Measurements from ENCODE around the gene GCDH.

Gene GCDH

DNA sequence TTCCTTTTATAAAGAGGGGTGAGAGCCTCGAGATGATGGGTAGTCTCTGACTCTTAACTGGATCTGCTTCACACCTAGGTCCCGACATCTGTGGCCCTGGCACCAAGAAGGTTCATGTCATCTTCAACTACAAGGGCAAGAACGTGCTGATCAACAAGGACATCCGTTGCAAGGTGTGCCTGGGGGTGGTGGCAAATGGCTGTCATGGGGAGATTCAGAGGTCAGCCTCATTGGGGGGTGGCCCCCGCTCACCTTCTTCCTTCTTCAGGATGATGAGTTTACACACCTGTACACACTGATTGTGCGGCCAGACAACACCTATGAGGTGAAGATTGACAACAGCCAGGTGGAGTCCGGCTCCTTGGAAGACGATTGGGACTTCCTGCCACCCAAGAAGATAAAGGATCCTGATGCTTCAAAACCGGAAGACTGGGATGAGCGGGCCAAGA lies 49.0 kb downstream of the GCDH start:
- DNase-seq = no peak

DNA sequence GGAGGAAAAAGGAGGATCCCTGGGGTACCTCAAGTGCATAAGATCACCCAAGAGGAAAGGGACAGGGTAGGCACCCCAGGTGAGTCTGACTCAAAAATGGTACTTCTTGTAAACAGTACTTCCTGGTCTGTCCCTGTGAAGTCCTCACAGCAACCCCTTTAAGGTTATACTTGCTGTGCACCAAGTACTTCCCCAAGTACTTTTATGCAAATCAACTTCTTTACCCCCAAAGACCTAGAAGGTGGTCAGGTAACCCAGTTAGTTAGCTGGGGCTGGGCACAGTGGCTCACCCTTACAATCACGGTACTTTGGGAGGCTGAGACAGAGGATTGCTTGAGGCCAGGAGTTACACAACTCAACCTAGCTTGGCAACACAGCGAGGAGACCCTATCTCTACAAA lies 49.9 kb downstream of the GCDH start:
- DNase-seq = no peak

DNA sequence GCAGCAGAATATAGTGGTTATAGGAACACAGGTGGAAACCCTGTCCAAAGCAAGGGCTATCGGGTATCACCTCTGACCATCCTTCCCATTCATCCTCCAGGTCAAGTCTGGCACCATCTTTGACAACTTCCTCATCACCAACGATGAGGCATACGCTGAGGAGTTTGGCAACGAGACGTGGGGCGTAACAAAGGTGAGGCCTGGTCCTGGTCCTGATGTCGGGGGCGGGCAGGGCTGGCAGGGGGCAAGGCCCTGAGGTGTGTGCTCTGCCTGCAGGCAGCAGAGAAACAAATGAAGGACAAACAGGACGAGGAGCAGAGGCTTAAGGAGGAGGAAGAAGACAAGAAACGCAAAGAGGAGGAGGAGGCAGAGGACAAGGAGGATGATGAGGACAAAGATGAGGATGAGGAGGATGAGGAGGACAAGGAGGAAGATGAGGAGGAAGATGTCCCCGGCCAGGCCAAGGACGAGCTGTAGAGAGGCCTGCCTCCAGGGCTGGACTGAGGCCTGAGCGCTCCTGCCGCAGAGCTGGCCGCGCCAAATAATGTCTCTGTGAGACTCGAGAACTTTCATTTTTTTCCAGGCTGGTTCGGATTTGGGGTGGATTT lies 52.6 kb downstream of the GCDH start:
- no peak for DNase-seq

DNA sequence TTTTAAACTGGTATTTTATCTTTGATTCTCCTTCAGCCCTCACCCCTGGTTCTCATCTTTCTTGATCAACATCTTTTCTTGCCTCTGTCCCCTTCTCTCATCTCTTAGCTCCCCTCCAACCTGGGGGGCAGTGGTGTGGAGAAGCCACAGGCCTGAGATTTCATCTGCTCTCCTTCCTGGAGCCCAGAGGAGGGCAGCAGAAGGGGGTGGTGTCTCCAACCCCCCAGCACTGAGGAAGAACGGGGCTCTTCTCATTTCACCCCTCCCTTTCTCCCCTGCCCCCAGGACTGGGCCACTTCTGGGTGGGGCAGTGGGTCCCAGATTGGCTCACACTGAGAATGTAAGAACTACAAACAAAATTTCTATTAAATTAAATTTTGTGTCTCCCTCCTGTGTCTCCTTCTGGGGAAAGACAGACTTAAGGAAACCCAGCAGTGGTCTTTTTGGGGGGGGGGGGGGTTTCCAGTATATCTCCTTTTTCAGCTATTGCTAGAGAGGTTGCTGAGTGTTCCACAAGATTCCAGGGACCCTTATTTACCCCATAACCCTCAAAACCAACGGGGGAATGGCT lies 53.2 kb downstream of the GCDH start:
- no peak for DNase-seq

DNA sequence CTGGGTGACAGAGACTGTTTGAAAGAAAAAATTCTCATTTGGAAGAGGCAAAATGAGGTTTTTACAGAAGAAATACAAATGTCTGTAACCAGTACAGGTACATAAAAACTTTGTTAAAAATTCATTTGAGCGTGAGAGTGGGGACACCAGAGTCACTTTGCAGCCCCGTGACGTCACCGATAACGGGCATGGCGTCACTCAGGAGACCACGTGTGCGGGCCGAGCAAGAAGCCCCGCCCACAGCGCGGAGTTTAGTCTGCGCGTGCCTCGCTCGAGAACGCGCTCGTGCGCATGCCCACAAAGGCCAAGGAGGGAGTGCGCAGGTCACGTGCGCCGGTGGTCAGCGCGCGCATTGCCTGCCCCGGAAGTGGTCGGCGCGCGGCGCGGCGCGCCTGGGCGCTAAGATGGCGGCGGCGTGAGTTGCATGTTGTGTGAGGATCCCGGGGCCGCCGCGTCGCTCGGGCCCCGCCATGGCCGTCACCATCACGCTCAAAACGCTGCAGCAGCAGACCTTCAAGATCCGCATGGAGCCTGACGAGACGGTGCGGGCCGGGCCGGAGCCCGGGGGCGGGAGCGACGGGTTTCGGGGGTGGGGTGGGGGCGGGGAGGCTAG lies 54.6 kb downstream of the GCDH start, which contains the start of gene RAD23A:
Gene RAD23A, plus strand, starts transcription at position 384 of the 613 bp plus-strand sequence. Its CDS starts 87 bp downstream, at position 471.
- peak; percentile 90 for DNase-seq

DNA sequence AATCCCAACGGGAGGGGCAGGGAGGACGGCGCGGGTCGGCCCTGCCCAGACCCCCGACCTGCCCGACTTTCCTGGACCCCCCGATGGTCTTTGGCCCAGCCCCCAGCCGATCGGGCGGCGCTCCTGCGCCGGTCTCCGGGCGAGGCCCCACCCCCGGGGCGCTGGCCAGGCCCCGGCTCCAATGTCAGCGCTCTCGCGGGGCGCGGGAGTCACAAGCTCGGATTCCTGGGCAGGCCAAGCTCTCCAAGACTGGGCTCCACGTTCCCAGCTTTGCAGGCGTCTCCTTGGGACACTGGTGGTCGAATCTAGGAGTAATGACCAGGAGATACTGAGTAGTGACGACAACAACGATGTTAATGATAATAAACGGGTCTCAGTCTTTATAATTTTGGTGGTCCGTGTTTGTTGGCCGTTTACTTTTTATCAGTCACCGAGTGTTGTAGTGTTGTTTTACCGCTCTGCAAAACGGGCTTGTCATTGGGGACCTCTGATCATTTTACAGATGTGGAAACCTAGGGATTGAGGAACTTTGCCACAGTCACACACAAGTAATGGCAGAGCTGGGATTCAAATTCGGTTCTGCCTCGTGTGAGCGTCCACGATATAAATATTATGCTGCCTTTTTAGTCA lies 55.2 kb downstream of the GCDH start:
- DNase-seq = peak; percentile 56

DNA sequence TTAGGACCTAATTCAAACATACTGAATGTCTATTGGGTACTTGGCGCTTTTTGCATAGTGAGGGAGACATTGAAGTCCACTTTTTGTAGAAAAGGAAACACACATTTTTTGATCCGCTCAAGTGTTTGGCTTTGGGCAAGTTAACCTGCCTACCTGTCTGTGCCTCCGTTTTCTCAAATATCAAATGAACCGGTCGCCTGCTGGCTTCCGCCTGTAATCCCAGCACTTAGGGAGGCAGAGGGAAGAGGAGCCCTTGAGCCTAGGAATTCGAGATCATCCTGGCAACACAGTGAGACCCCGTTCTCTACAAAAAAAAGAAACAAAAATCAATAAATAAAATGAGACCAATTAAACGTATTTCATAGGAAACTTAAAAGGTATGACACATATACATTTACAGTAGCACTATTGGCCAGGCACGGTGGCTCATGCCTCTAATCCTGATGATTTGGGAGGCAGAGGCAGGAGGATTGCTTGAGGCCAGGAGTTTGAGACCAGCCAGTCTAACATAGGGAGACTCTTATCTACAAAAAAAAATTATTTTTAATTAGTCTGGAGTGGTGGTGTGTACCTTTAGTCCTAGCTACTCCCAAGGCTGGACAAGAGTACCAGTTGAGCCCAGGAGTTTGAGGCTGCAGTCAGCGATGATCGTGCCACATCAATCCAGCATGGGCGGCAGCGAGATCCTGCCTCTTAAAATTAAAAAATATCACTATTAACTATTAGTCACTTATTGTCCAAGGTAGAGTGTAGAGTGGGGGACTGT lies 56.0 kb downstream of the GCDH start:
- DNase-seq = no peak

DNA sequence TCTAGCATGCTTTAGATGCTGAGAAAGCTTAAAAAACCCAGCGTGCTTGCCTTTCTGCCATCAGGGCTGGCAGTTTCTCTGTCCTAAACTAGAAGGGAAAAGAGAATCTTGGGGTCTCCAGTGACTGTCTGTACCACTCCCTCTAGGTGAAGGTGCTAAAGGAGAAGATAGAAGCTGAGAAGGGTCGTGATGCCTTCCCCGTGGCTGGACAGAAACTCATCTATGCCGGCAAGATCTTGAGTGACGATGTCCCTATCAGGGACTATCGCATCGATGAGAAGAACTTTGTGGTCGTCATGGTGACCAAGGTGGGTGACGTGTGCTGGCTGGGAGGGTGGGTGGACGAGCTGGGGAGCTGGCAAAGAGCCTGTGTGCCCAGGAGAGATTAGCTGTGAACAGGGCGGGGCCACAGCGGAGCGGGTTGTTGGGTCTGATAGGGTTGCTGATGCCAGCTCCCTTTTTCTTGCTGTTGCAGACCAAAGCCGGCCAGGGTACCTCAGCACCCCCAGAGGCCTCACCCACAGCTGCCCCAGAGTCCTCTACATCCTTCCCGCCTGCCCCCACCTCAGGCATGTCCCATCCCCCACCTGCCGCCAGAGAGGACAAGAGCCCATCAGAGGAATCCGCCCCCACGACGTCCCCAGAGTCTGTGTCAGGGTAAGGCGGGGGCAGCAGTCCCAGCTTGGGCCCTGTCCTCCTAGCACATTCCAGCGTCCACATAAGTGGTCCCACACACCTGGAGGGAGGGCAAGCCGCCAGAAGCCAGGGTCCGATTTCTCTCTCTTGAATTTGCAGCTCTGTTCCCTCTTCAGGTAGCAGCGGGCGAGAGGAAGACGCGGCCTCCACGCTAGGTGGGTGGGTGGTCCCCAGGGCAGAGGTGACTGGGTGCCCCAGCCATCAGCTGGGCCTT lies 57.0 kb downstream of the GCDH start:
- no peak for DNase-seq

DNA sequence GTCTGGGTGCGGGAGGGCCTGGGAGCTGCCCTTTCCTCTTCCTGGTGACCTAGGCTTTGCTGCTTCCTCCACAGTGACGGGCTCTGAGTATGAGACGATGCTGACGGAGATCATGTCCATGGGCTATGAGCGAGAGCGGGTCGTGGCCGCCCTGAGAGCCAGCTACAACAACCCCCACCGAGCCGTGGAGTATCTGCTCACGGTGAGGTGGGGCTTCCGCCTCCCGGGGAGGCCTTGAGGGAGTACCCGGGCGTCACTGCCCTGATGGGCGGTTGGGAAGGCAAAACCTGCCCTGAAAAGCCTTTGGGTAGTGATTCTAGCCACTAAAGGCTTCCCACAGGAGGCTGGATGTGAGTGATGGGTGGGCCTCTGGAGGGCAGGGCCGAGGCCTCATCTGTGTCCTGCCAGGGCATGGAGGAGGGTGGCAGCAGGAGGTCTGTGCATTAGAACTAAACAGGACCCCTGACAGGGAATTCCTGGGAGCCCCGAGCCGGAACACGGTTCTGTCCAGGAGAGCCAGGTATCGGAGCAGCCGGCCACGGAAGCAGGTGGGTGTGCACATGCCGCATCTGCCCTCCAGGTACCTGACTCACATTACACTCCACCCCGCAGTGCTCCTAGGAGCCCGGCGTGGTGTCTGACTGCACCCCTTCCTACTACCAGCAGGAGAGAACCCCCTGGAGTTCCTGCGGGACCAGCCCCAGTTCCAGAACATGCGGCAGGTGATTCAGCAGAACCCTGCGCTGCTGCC lies 57.8 kb downstream of the GCDH start:
- no peak for DNase-seq

Data from right kidney (tissue), 1 donor.